Measurements from ENCODE around the gene EPS15.
"Not testable (repeated sequence)": the region's sequence is repeated elsewhere in the genome, so short reads cannot be mapped to it uniquely, and the experiment has no call there.

- TF ChIP-seq CTCF, POLR2A, EP300 (IDR thresholded peaks at IDR 0.05): not testable (repeated sequence)
These were observed 81.7 kb downstream of the EPS15 start for GRCh38 chr1:51437391-51437790.

Measured in tibial nerve (tissue), 4 donors.